Activated CD8-positive, alpha-beta memory T cell treated with anti-CD3 and anti-CD28 coated beads, Interleukin-2, amount 50 U/mL, for 48 hours (primary cell): ENCODE data around the gene SSR3.
"Not testable (repeated sequence)": the region's sequence is repeated elsewhere in the genome, so short reads cannot be mapped to it uniquely, and the experiment has no call there.

Source experiments
- DNase-seq: peaks from one replicate; pipeline ENCODE4 v3.0.0-alpha.2; 2020

Gene SSR3

DNA sequence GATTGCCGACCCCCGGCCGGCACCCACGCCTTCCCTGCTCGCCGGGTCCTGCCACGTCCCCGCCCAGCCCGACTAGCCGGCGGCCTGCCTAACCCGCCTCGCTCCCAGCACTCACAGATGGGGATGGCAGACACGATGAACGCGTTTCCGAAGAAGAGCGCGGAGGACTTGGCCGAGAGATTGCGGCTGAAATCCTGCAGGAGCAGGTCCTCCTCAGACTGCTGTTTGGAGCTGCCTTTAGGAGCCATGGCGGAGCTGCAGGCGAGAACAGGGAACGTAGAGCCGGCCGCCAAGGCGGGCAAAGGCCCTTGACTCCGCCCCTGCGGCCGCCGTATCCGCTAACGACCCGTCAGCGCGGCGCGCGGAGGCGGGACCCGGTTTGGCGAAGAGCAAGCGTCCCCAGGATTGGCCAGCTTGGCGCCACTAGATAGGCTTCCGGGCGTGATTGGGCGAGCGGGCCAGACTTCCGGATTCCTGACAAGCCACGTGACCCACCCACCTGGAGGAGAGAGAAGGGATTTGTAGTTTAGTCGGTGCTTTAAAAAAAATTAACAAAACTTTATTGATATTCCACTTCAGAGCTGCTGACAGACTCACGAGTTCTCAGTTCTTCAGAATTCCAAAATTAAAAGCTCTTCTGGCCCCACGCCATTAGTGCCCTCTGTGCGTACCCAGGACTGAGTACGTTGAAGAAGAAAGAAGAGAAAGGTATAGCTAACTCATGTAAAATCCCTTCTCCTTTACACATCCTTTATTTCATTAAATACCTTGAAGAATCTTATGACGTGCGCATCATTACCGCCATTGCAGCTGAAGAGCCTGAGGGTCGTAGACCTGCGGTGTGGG lies at the start of gene SSR3:
SSR3 (minus strand) TSS at position 276 of the 846 bp plus-strand sequence; CDS start at position 248, 28 bp downstream.
- DNase-seq: peak; percentile 98

DNA sequence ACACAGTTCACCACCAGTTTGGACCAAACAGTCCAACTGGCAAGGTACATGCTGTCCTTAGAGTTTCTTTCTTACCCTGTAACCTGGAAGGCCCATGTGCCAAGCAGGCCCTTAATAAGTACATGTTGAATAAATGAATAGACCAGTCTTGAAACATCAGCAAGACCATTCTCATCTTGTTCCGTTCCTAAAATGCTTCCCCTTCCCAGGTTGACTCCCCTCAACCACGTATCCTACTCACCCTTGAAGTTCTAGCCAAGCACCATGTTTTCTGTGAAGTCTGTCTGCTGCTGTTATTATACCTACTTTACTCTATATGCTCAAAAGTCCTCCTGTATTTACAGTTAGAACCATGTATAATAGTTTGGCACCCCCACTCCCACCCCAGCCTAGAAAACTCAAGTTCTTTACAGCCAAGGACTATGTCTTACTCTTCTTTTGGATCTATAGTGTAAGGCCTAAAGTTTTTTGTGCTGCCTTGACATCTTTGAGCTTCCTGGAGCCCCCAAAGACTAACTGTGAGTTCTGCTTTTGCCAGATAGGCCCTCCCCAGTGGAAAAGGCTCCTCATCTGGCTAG lies 49.2 kb upstream of the SSR3 start:
- no peak for DNase-seq

DNA sequence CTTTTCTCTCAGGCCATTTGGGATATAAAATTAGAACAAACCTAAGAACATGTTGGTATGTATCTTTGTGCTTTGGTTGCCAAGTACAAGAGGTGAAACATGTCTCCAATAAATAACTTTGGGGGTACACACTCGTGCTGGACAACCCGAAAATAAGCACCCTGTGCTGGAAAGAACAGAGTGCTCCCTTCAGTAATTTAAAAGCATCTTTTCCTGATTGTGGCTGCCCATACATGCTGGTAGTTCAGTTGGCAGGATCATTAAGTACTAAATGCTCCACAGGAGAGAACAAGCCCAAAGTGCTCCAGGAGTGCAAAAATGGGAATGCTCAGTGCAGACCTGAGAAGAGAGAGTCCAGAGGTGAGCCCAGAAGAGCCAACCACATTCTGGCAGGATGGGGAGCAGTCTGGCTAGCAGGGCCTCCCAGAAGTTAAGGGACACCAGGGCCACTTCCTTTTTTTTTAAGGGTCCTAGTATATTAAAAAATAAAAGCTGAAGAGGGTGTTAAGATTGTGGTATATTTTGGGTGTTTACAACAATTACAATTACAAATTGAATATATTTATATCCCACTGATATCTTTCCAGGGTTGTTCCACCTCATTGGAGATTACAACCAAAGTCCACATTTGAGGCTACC lies 48.6 kb upstream of the SSR3 start:
- no peak for DNase-seq

DNA sequence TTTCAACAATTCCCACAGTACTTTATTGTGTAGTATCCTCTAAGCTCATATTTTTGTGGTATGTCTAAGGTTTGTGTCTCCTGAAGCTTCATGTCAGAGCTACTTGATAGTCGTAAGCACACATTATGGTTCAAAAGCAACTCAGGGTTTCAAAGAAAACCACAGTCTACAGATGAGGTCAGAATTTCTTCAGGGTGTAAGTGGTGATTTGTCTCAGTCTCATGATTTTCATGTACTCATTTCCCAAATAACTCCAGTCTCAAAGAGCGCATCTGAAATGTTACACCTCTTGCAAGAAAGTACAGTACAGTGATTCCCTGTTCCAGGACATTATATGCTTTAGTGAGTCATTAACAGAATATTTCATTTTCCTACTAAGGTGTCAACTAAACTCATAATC lies 47.5 kb upstream of the SSR3 start:
- DNase-seq: no peak

DNA sequence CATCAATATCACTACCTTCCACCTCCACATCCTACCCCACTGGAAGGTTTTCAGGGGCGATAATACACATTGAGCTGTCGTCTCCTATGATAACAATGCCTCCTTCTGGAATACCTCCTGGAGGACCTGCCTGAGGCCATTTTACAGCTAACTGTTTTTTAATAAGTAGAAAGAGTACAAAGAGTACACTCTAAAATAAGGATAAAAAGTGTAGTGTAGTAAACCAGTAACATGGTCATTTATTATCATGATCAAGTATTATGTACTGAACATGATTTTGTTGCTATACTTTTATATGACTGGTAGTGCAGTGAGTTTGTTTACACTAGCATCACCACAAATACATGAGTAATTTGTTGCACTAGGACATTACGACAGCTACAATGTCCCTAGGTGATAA lies 46.6 kb upstream of the SSR3 start:
- DNase-seq: no peak

DNA sequence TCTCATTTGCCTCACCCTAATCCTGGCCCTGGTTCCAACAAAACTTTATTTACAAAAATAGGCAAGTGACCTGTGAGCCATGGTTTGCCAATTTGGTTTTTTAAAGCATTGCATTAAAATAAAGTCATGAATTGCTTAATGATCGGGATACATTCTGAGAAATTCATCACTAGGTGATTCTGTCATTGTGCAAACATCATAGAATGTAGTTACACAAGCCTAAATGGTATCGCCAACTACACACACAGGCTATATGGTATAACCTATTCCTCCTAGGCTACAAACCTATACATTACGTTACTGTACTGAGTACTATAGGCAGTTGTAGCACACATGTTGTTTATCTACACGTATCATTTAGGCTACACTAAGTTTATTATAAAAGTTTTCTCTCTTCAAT lies 45.9 kb upstream of the SSR3 start:
- no peak for DNase-seq

DNA sequence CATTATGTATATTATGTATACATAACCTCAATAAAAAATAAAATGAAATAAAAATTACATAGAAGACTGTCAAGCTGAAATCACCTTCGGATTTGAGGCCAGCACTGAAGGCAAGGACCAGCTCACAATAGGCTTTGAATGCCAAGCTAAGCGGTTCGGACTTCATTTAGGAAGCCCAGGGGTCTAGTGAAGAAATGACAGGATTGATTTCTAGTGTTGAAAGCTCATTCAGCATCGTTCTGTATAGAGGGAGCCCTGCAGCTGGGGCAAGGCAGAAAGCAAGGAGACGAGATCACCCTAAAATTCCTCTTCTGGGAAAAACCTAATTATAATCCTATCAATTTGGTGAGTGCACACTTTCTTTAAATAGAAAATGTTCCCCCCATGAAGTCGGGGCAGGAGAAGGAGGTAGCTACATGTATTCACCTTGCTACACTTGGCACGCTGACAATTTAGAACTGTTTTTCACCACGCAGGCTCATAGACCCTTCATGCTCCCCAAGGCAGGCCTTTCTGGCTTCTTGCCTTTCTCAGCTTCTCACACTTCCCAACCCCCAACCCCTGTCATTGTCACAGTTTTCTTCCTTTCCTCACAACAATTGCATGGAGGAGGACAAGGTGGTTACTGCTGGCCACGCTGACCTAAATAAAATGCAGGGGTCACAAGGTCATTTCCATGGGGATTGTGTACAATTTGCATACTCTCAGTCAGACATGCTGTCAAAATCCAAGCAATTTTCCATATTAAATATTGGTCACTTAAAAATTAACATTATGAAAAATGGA lies 44.4 kb upstream of the SSR3 start:
- no peak for DNase-seq

DNA sequence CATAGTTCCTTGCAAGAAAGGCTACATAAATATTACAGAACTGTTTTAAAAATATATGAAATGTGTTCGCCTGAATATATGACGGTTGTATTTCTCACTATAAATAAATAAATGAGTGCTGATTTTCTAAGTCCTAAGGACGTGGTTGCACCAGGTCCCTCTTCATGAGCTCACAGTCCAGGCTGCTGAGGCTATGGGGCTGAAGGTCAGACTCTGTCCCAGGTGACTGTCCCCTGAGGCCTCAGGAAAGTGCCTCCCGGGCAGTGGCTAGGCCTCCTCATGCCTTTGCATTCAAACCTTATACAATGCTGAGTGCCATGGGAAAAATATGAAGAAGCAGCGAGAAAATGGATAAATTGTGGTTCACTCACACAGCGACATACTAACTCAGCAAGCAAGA lies 43.5 kb upstream of the SSR3 start:
- DNase-seq: no peak

DNA sequence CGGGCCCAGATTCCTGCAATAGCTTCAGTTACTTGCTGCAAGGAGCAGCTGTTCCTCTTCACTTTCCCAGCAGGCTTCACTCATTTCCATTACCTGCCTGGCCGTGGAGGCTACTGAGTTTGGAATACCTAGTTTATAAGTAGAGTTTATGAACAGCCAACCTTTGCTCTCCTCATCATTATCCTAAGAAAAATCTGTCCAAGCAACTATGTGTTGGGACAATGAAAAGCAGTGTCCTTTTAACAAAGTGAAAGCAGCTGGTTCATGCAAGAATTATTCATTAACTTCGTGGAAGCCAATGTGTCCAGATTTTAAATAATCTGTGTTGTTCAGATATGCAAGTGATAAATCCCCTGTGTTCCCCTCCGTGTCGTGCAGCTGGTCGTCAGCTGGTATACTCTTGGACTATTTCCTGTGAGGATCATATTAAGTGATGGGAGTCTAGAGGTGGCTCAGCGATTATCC lies 39.3 kb upstream of the SSR3 start:
- no peak for DNase-seq

DNA sequence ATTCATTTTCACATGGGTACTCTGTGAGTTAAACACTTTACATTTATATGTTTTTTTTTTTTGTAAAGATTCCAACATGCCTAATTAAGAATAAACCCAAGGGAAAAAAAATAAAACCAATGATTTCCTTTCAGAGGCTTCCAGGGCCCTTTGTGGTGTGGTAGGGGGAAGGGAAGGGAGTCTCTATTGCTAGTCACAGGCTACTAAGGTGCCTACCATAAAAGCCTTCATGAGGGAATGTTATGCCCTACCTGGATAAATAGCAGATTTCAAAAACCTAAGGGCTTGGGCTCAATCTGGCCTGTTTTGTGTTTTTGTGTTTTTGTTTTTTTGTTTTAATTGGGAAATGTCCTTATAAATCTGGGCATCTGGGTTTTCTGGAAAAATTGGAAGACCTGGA lies 38.9 kb upstream of the SSR3 start:
- no peak for DNase-seq

DNA sequence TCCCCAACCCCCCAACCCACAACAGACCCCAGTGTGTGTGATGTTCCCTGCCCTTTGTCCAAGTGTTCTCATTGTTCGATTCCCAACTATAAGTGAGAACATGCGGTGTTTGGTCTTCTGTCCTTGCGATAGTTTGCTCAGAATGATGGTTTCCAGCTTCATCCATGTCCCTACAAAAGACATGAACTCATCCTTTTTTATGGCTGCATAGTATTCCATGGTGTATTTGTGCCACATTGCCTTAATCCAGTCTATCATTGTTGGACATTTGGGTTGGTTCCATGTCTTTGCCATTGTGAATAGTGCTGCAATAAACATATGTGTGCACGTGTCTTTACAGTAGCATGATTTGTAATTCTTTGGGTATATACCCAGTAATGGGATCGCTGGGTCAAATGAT lies 34.9 kb upstream of the SSR3 start:
- DNase-seq: not testable (repeated sequence)

DNA sequence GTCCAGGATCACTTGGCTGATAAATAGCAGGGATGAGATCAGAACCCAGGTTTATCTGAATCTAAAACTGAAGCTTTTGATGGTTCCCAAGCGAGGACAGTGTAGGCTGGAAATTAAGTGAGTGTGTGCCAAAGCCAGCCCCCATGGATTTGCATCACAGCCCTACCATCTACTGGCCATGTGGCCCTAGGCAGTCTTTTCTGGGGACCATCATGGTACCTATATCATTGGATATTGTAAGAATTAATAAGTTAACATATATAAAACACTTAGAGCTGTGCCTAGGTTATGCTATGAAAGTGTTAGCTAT lies 32.8 kb upstream of the SSR3 start:
- no peak for DNase-seq

DNA sequence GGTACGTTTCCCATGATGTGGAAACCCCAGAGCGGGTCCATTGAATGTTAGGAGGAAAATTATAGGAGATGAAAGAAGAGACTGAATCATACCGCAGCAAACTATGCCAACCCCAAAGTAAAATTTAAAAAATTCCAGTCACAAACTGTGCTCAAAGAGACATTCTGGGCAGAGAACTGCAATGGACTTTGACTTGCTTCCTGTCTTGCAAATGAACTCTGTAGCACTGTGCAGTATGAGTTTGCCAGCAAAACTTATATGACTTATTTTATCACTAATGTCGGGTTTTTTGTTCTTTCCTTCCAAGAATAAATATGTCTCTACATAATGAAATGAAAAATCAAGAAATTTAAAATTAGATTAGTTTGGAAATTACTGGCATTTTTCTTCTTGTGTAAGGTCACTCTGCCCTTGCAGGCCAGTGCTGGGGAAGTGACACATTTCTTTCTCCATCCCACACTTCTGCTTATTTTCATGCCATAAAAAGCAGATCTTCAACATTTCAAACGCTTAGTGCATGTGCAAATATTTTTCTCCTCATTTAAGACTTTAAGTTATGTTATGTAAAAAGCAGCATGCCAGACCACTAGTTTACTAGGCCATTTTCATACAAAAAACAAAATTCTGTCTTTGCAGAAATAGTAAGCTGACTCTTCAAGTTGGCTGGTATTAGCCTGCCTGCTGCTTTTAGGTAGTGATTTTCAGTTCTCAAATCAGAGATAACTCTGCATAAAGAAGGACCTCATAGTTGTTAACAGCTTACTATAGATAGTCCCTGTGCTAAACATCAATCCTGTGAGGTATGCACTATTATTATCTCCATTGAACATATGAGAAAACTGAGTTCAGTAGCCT lies 32.2 kb upstream of the SSR3 start:
- no peak for DNase-seq

DNA sequence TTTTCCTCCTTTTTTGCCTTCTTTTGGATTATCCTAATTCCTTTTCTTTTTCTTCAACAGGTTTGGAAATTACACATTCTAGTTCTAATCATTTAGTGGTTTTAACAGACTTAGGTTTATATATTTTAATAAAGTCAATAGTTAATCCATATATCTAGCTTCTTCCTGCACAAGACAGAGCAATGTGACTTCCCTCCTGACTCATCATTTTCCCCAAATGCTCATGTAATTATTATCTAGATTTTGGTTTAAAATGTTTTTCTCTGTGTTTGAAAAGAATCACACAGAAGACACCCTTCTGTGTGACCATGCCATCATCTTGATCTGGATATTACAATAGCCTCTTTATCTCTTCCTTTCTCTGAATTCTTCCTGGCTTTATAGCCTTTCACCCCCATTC lies 28.6 kb upstream of the SSR3 start:
- DNase-seq: no peak

DNA sequence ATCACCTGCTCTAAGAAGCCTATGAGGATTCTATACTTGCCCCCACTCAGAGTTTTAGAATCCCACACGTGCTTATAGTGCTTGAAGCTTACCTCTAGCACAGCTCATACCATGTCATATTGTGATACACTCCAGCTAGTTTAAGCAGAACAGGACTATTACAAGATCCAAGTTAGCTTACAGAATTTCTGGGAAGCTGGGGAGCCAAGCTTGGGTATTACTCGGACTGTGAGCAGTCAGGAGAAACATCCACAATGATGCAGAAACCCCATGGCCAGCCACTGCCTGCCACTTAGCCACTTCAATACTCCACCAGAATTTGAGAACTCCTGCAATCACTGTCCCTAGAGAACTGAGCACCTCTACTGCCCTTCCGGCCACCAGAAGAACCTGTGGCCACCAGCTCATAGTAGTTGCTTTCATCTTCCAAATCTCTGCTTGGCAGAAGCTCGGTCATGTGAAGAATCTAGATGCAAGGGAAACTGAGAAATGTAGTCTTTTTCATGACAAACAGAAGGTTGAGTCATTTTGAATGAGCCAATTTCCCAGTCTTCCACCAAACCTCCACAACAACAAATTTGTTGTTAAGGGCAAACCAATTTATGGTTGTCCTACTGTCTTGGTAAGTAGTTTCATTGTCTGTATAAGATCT lies 27.7 kb upstream of the SSR3 start:
- DNase-seq: no peak

DNA sequence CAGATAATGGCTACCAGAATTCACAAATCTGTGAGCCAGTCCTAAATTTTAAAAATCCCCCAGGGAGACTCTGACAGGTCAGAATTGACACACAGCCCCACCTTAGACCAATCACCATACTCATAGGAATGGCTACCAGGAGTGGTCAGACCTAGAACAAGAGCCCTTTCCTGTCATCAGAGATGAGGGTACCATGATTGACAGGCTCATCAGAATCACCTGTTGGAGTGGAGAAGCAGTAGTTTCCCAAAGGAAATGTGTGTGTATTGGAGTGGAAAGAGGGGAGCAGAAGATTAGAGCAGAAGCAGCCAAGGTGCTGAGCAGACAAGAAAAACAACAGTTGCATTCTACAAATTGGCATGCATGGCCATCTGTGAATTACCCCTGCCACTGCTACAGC lies 27.0 kb upstream of the SSR3 start:
- DNase-seq: no peak

DNA sequence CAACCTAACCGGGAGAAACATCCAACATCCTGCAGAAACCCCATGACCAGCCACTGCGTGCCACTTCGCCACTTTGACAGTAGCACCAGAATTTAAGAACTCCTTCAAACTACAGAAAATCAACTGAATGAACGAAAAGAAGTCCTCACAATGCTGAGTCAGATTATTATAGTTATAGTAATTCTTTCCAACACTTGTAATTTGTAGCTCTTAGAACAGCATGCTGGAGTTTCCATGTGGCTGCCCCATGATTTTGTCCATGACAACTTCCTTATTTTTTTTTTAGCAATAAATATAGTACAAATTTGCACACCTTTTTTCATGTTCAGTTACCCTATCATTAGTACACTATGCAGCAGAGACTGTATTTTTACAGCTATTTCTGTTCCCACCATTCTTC lies 26.1 kb upstream of the SSR3 start:
- DNase-seq: no peak

DNA sequence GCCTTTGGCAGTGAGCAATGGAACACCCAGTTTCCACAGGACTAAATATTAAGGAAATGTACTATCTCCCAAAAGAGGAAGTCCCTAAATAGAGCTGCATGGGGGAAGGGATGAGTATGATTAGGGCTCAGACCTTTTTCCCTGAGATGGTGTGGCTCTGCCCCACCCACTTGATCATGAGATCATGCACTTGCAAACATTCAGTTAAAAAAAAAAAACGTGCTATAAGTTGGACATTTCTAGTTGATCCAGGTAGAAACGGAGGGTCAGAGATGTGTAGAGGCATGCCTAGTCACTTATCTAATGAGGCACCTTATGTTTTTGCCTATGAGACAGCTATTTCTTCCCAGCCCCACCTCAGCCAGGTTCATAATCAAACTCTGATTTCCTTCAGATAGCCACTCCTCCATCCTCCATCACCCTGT lies 24.5 kb upstream of the SSR3 start:
- DNase-seq: no peak

DNA sequence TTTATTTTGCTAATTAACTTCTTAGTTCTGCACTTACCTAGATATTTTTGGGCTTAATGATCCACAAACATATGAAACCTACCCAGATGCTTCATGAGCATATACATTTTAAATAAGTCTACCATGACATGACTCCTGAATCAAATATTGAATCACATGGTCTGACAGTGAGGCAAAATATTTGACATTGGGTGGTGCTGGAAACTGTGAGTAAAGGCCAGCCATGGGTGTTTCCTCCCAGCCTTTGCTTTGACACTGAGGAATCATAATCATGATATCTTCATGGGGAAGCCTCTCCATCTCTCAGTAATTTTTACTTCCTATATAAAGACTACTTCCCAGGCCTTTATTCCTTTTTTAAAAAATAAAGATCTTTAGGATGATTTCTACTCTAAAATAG lies 22.8 kb upstream of the SSR3 start:
- DNase-seq: no peak

DNA sequence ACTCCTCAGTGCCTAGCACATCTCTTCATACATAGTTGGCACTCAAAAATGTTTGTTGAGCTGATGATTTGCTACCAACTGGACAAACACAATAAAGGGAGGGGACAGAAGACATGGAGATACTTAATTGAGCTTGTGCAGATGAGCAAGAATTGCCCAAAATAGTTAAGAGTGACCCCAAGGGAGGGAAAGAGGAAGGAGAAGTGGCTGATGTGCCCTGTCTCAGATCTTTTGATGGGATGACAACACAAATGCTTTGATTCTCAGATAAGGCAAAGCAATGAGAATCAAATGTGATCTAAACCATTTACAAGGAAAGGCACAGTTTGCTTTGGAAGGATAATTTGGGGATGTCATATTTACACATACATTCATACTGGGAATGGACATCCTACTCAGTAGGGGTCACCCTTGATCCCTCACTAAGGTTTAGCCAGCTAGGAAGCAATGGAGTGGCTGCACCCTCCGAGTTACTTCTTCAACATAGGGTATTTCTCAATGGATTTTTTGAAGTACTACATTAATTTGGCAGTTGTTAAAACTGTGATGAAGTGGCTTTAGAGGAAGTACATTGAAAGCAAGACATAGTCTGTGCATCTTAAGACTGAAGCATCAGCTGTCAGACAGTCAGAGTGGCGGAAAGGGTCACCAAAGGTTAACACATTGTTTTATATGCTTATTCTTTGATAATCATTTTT lies 21.9 kb upstream of the SSR3 start:
- no peak for DNase-seq

DNA sequence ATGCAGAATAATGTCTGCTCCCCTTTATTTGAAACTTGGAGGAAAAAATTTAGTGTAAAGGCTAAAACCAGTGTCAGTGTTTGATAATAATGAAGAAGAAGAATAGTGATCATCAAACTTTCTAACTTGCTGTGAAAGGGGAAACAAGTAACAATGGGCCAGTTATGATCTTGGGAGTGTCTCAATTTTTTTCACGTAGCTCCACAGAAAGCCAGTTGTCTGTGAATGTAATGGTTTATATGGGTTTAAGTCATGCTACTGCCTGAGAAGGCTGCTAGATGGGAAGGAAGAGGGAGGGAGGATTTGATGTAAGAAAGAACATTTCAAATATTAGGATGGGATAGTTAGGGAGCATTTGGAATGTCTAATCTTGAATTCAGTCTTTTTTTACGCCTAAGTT lies 21.1 kb upstream of the SSR3 start:
- DNase-seq: no peak
